Fibroblast of skin of left biceps (primary cell): ENCODE measurements around the gene PPP2R2C.

Experiments
- DNase-seq, 2 experiments: peaks; one replicate each; pipeline ENCODE4 v3.0.0-alpha.2; 2013; ENCODE audit warnings: low read depth in 2 of 2

PPP2R2C gene

GRCh38 chr4:6426571-6427438, 45.6 kb downstream of the PPP2R2C start:
- DNase-seq: no peak

DNA sequence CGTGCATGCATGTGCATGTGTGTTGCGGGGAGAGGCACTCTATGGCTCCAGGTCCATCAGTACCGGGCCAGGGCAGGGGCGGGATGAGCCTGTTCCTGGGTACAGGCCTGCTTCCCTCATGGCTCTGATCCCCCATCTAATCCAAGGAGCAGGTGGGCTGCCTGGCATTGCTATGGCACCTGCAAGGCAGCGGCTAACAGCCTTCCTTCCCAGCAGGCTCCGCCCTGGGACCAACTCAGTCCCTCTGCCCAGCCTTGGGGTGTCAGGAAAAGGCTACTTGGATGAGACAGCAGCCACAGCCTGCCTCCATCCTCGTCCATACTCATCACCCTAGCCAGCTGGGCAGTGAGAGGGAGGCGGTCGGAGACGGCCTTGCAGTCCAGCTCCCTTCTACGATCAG, 46.5 kb downstream of the PPP2R2C start:
- no peak for DNase-seq

DNA sequence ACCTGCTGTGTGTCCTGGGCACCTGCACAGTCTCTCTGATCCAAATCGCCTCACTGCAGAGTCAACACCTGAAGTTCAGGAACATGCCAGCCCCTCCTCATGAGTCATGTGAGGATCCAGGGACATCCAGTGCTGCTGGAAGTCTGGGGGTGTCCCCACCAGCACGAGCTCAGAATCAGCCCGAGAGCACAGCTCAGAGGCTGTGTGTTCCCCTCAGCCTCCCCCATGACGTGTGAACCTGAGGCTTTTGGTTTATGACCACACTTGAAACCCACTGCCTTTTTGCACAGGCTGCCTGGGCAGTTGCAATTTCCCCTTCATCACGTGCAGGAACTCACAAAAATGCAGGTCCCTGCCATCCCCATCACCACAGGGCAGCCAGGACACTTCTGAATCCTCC, 47.1 kb downstream of the PPP2R2C start:
- DNase-seq: no peak

DNA sequence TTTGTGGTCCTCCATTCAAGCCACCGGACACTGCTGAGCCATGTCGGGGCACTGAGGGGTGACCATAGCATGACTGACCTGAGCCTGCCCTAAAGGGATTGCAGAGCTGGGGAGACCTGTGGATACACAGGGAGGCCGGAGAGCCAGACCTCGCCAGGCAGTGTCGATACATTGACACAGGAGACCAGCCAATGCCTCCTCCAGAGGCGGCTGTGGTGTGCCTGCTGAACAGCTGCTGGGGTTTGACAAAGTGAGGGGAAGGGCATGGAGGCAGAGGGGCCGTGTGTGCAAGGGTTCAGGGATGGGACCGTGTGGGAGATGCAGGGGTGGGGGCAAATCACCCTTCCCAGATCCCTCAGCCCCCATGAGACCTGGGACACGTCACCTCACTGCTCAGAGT, 48.0 kb downstream of the PPP2R2C start:
- DNase-seq: no peak

DNA sequence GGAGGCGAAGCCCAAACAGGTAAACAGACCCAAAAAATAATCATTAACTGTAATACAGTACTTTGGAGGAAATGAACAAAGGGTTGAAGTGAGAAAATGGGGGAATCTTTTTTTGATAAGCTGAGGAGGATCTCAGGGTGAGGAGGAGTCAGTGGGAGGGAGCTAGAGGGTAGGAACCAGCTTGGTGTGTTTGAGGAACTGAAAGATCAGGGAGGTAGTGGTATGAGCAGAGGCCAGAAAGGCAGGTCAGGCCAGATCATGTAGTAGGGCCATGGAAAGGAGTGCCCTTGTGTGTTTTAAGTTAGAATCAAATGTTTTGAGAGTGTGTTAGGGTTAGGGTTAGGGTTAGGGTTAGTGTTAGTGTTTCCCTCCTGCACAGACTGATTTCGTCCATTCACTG, 48.8 kb downstream of the PPP2R2C start:
- DNase-seq: no peak

DNA sequence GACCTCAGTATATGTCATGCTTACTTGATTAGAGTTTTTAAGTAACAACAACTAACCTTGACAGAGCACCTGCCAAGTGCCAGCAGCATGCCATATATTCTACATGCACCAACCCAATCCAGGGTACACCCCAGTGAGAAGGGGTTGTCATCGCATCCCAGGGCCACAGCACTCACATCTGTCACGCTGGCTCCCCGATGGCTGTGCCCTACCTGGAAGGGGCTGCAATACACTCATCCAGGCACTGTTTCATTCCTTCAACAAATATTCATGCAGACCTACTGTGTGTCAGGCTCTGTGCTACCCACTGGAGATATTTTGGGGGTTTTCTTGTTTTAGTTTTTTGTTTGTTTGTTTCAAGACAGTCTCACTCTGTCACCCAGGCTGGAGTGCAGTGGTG, 49.5 kb downstream of the PPP2R2C start:
- DNase-seq: no peak

- no peak for DNase-seq
Measured at GRCh38 chr4:6422105-6422504, 50.3 kb downstream of the PPP2R2C start.

- no peak for DNase-seq
Measured at GRCh38 chr4:6421397-6421796, 51.0 kb downstream of the PPP2R2C start.

- DNase-seq: no peak
Measured at GRCh38 chr4:6420972-6421371, 51.4 kb downstream of the PPP2R2C start.

- no peak for DNase-seq
Measured at GRCh38 chr4:6420036-6420435, 52.4 kb downstream of the PPP2R2C start.

GRCh38 chr4:6419452-6420028, 52.9 kb downstream of the PPP2R2C start:
- no peak for DNase-seq

- DNase-seq: no peak
Measured at GRCh38 chr4:6418193-6418755, 54.1 kb downstream of the PPP2R2C start.

DNA sequence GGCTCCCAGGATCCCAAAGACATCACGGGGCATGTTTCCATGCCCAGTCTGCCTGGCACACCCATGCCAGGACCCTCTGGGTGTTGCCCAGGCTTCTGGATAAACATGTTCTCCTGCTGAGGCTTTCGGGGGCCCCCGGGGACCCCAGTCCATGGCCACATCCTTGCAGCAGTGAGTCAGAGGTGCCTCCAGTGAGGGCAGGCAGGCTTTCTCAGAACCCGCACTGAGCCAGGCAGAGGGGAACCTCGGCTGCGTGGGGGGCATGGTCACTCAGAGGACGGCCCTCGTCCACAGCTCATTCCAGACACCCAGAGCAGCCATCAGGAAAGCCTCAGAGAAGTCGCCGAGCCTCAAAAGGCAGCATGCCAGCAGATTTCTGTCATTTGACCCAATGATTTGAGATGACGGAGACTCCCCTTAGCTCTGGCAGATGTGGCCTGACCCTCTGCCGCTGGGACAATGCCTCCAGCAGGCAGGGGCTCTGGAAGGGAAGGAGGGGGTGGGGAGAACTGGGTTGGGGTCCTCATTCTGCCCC, 54.8 kb downstream of the PPP2R2C start:
- no peak for DNase-seq

GRCh38 chr4:6416518-6417286, 55.7 kb downstream of the PPP2R2C start:
- DNase-seq: no peak

DNA sequence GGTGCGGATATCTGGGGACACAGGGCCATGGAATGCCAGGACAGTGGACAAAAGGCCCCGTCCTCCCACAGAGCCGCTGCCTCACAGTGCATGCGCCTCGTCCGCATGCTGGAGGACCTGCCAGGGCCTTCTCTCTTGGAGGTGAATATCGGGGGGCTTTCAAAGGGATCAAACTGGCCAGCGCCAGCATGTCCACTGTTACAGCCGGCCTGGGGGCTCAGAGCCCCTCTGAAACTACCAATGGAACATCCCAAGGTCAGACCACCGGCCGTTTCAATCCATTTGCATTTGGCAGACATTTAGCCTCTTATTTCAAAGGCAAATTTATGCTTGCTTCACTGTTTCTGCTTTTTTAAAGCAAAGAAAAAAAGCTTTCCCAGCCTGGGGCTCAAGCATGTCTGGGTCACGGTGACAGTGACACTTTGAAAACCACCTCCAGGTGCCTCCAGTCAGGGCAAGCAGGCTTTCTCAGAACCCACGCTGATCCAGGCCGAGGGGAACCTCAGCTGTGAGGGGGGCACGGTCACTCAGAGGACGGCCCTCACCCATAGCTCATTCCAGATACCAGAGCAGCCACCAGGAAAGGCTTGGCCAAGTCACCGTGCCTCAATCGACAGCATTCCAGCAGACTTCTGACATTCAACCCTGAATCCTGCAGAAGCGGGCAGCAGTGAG, 57.2 kb downstream of the PPP2R2C start:
- DNase-seq: no peak

- no peak for DNase-seq
Measured at GRCh38 chr4:6414578-6414977, 57.8 kb downstream of the PPP2R2C start.

GRCh38 chr4:6410664-6411063, 61.8 kb downstream of the PPP2R2C start:
- DNase-seq: no peak

GRCh38 chr4:6410068-6410467, 62.3 kb downstream of the PPP2R2C start:
- DNase-seq: no peak

DNA sequence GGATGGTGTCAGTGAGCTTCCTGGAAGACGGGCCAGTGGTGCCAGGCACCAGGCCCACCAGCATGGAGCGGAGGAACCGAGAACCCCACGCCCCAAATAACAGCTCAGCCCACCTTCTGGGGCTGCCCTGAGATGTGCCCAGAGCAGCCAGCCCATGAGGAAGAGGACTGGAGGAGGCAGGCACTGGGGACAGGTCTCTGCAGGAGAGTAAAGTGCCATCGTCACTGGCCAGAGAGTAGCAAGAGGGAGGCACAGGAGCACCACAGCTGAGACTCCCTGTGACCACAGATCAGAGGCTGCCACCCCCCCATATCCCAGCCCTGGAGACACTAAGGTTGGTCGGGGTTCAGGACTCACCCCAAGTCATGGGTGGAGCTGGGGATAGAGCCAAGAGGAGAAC, 63.0 kb downstream of the PPP2R2C start:
- DNase-seq: no peak

DNA sequence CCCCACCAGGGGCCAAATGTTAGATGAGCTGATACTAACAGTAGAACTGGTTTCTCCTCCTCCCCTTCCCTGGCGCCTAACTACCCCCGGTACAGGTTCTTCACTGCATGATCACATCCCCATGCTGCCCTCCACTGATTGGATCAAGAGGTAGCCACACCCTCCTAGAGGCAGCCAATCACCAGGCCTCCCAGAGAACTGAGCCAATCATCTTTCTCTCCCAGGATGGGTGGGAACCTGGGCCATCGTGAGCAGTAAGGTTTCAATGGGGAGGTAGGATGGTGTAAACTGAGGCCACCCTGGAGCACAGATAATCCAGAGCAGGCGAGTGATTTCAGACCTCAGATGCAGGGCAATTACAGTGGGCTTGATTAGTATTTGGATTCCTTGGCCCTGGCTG, 64.2 kb downstream of the PPP2R2C start:
- no peak for DNase-seq

DNA sequence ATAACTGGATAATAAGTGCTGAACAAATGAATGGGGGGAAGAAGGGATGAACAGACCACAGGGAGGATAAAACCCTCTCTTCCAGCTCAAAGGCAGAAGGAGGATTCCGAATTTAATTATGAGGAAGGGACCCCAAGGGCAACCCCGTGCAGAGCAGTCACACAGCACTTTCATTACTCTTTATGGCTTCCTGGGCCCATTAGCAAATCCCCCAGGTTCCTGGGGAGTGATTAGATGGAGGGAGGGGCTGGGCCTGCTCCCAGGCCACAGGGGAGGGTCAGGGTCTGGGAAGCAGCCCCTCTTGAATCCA, 67.1 kb downstream of the PPP2R2C start:
- no peak for DNase-seq
